ENCODE data around the gene CEACAM18.

Gene CEACAM18

DNA sequence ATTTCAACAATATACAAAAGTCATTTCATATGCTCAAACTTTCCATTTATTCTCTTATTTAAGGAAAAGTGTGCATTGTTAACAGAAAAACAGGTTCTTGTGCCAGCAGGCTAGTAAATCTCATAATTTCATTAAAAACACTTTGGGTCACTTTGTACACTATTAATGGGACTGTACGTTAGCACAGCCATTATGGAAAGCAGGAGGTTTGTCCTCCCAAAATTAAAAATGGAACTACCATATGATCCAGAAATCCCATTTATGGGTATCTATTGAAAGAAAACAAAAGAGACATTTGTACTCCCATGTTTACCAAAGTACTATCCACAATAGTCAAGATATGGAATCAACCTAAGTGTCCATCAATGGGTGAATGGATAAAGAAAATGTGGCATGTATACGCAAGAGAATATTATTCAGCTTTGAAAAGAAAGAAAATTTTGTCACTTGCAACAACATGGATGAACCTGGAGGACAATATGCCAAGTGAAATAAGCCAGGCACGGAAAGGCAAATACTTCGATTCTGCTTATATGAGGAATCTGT is 61.6 kb downstream of the CEACAM18 start:
- DNase-seq = no peak

Data from cortex of kidney (tissue), 1 donor.